CD4-positive, alpha-beta T cell (primary cell): ENCODE measurements around the gene SLMAP. TPM values are rescaled to one million over a fixed set of nuclear protein-coding genes. Genes with fewer than 3 reads are reported as not detected.

Experiments
- ATAC-seq: fragments of 200-7000 bp; cut with Tn5 transposase; one replicate; pipeline ENCODE4 v1.10.0; 2022; ENCODE audit warnings: mild to moderate bottlenecking; ENCODE audit not compliant: poor library complexity
- CTCF ChIA-PET: fragments of 350-600 bp; sonication (Branson Sonifier 250); formaldehyde crosslinking; loops from one replicate; lab custom pipeline; 2021; ENCODE audit warnings: antibody characterized with exemption, inconsistent platforms; lab: Charles Lee
- POLR2A ChIA-PET: fragments of 350-600 bp; sonication (Branson Sonifier 250); formaldehyde crosslinking; loops from one replicate; lab custom pipeline; 2021; ENCODE audit warnings: antibody characterized with exemption, inconsistent platforms; lab: Charles Lee
- DNase-seq, 14 experiments: peaks; one replicate each; pipeline ENCODE4 v3.0.0-alpha.2; 2013 to 2020; ENCODE audit warnings: mixed read lengths in 2 of 14
- H3K27ac ChIP-seq, 2 donors: one replicate each; pipeline versions ENCODE4 v1.5.1 to v1.7.0; 2013; ENCODE audit warnings: low read length in 2 of 2, low read depth in 1 of 2, mild to moderate bottlenecking in 1 of 2
- H3K27me3 ChIP-seq, 2 experiments: 1 replicate in 1 of 2; 2 replicates in 1 of 2; pipeline versions ENCODE4 v1.6.1 to v1.7.0; 2013; ENCODE audit warnings: low read length in 2 of 2, control low read depth in 1 of 2, mild to moderate bottlenecking in 1 of 2, moderate library complexity in 1 of 2; ENCODE audit not compliant: insufficient read depth in 2 of 2, control insufficient read depth in 1 of 2
- H3K36me3 ChIP-seq: one replicate; pipeline ENCODE4 v1.6.1; 2013; ENCODE audit warnings: low read length, control low read depth; ENCODE audit not compliant: insufficient read depth
- H3K4me1 ChIP-seq: one replicate; pipeline ENCODE4 v1.6.1; 2013; ENCODE audit warnings: low read length, control low read depth; ENCODE audit not compliant: insufficient read depth
- H3K4me3 ChIP-seq: one replicate; pipeline ENCODE4 v1.5.1; 2013; ENCODE audit warnings: mild to moderate bottlenecking, low read length, moderate library complexity
- H3K9me3 ChIP-seq, 2 experiments: 1 replicate in 1 of 2; 2 replicates in 1 of 2; pipeline versions ENCODE4 v1.6.1 to v1.7.0; 2013; ENCODE audit warnings: low read length in 2 of 2, mild to moderate bottlenecking in 2 of 2, control low read depth in 1 of 2, moderate library complexity in 1 of 2; ENCODE audit not compliant: control insufficient read depth in 1 of 2, insufficient read depth in 1 of 2
- H3K27ac Mint-ChIP-seq: one replicate; pipeline ENCODE4 v1.8.0; 2020; ENCODE audit warnings: mixed read lengths
- H3K27me3 Mint-ChIP-seq: one replicate; pipeline ENCODE4 v1.8.0; 2021; ENCODE audit warnings: mixed read lengths
- H3K36me3 Mint-ChIP-seq: one replicate; pipeline ENCODE4 v1.8.0; 2021; ENCODE audit warnings: low read depth, mixed read lengths
- H3K4me1 Mint-ChIP-seq: one replicate; pipeline ENCODE4 v1.8.0; 2021; ENCODE audit warnings: low read depth, mixed read lengths
- H3K4me3 Mint-ChIP-seq: one replicate; pipeline ENCODE4 v1.8.0; 2020; ENCODE audit warnings: mild to moderate bottlenecking, mixed read lengths
- H3K9me3 Mint-ChIP-seq: one replicate; pipeline ENCODE4 v1.8.0; 2020; ENCODE audit warnings: mixed read lengths
- CTCF ChIP-seq: fragments of 200-600 bp; IDR thresholded peaks from one replicate; pipeline ENCODE4 v1.8.0; 2022; ENCODE audit warnings: antibody characterized with exemption, mild to moderate bottlenecking
- intact Hi-C, 2 experiments: fragments of 100-400 bp; cut with DNase I in 1 of 2; cut with micrococcal nuclease in 1 of 2; formaldehyde crosslinking; loops; one replicate each; pipeline versions ENCODE4 v1.15.1 to v1.9.0; 2023 to 2025; cut with DNase I, micrococcal nuclease
- total RNA-seq, 174 experiments: library from RNA in 2 of 174; stranded (reverse) in 2 of 174; gene quantifications; one replicate each; pipeline ENCODE4 v1.2.3 and lab custom pipeline; 2021 to 2026

SLMAP gene
- total RNA-seq, 2 experiments from 2014 or later = 51.3 to 52.2 TPM

- Mint-ChIP-seq H3K27me3 (no peaks in the 10 kb centered on the region), H3K27ac (no peak overlapping the region), H3K4me3 (no peak overlapping the region), H3K9me3 (no peaks in the 10 kb centered on the region), H3K4me1 (no peaks in the 10 kb centered on the region), H3K36me3 (no peaks in the 10 kb centered on the region)
- Histone ChIP-seq H3K4me3 (no peak overlapping the region), H3K4me1 (no peaks in the 10 kb centered on the region), H3K27ac (no peak overlapping the region), H3K27me3 (no peaks in the 10 kb centered on the region), H3K9me3 (no peaks in the 10 kb centered on the region), H3K36me3 (no peaks in the 10 kb centered on the region)
- DNase-seq (no peak), ATAC-seq (no peak)
- TF ChIP-seq CTCF = no peak
- CTCF ChIA-PET = no interaction called here
- intact Hi-C loops = no loop called here
- POLR2A ChIA-PET = interaction anchor here (1.3 kb wide), 1 partner anchor 46 kb away, joined by 3 read pairs; the partner anchor contains the start of gene SLMAP
Observed at GRCh38 chr3:57709559-57709958, 46.5 kb upstream of the SLMAP start.

DNA sequence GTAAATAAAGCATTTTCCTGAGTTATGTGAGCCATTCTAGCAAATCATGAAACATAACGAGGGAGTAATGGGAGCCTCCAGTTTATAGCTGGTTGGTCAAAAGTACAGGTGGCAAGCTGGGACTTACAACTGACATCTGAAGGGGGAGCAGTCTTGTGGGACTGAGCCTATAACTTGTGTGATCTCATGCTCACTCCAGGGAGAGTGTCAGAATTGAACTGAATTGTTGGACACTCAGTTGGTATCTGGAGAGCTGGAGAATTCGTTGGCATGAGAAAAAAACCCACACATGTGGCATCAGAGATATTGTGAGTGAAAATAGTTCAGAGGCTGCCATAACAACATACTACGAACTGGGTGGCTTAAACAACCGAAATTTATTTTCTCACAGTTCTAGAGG, 40.4 kb upstream of the SLMAP start:
- no peak for TF ChIP-seq CTCF
- no peaks in the 10 kb centered on the region for H3K36me3 Mint-ChIP-seq
- intact Hi-C loops = no loop called here
- no peaks in the 10 kb centered on the region for H3K27me3 Mint-ChIP-seq
- Histone ChIP-seq H3K9me3 (no peaks in the 10 kb centered on the region), H3K36me3 (no peaks in the 10 kb centered on the region), H3K27me3 (no peaks in the 10 kb centered on the region), H3K4me3 (no peak overlapping the region), H3K27ac (no peak overlapping the region), H3K4me1 (no peaks in the 10 kb centered on the region)
- POLR2A ChIA-PET = no interaction called here
- no peak for DNase-seq
- H3K4me1 Mint-ChIP-seq = no peaks in the 10 kb centered on the region
- no peak for ATAC-seq
- H3K9me3 Mint-ChIP-seq = no peaks in the 10 kb centered on the region
- H3K27ac Mint-ChIP-seq = no peak overlapping the region
- H3K4me3 Mint-ChIP-seq = no peak overlapping the region
- CTCF ChIA-PET = no interaction called here

DNA sequence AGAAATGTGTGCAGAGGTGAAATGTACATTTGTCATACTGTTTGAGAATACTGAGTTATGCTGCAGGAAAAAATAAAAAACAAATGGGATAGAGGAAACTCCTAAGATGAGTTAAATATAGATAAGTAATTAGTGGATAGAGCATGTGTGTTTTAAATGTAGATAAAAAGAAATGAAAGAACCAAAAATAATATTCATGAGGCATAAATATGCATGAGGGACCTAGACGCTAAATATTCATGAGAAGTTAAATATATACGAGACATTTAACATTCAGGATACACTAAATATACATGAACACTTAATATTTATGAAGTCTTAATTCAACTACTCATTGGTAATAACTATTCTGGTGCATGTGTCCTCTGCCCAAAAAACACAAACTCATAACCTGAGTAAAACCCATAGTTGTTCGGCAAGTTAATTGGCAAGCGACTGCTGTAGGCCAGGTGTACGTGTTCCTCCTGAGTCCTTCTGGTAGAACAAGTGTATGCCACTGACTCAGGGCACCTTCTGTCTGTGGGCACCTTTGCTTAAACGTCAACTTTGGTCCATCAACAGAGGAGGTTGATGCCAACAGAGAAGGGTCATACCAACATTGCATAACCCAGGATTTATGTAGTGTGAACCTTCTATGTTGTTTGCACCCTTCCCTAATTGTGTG, 38.8 kb upstream of the SLMAP start:
- Mint-ChIP-seq H3K4me3 (no peak overlapping the region), H3K27me3 (no peaks in the 10 kb centered on the region), H3K36me3 (no peaks in the 10 kb centered on the region), H3K4me1 (no peaks in the 10 kb centered on the region), H3K27ac (no peak overlapping the region), H3K9me3 (no peaks in the 10 kb centered on the region)
- Histone ChIP-seq H3K27me3 (no peaks in the 10 kb centered on the region), H3K4me1 (no peaks in the 10 kb centered on the region), H3K27ac (no peak overlapping the region), H3K4me3 (no peak overlapping the region), H3K36me3 (no peaks in the 10 kb centered on the region), H3K9me3 (no peaks in the 10 kb centered on the region)
- DNase-seq = no peak
- intact Hi-C loops = no loop called here
- ChIA-PET POLR2A (no interaction called here), CTCF (no interaction called here)
- ATAC-seq = no peak
- no peak for TF ChIP-seq CTCF
